Pancreas (tissue), 10 donors: ENCODE results near the gene INSRR. TPM values are rescaled to one million over a fixed set of nuclear protein-coding genes. Genes with fewer than 3 reads are reported as not detected.

Experiments
- ATAC-seq, 4 donors: fragments of 200-7000 bp; cut with Tn5 transposase; one replicate each; pipeline versions ENCODE4 v1.8.0 to v1.9.1; 2020; ENCODE audit warnings: mild to moderate bottlenecking in 4 of 4, moderate library complexity in 4 of 4
- DNase-seq, 6 donors: peaks; one replicate each; pipeline ENCODE4 v3.0.0-alpha.2; 2020
- FAIRE-seq: peaks from 2 replicates; lab custom pipeline; 2012; peaks lifted over from hg19 to GRCh38; lab: Jason Lieb, UNC
- H3K27ac ChIP-seq, 4 donors: fragments of 200-600 bp; sonication (generic); 1 replicate in 3 of 4; 2 replicates in 1 of 4; pipeline versions ENCODE4 v1.5.0 to v1.8.0; 2020
- H3K27me3 ChIP-seq, 4 donors: fragments of 200-600 bp; one replicate each; pipeline ENCODE4 v1.8.0; 2021
- H3K36me3 ChIP-seq, 3 donors: fragments of 200-600 bp; sonication (generic) in 1 of 3; one replicate each; pipeline versions ENCODE4 v1.5.0 to v1.8.0; 2020 to 2021
- H3K4me1 ChIP-seq, 3 donors: fragments of 200-600 bp; one replicate each; pipeline ENCODE4 v1.8.0; 2021
- H3K4me3 ChIP-seq, 4 donors: fragments of 200-600 bp; sonication (generic) in 2 of 4; one replicate each; pipeline versions ENCODE4 v1.5.0 to v1.8.0; 2020 to 2021
- H3K9me3 ChIP-seq, 4 donors: fragments of 200-600 bp; one replicate each; pipeline ENCODE4 v1.8.0; 2021
- CTCF ChIP-seq, 4 donors: fragments of 200-600 bp; sonication (generic) in 3 of 4; IDR thresholded peaks; one replicate each; pipeline versions ENCODE4 v1.5.0 to v1.8.0; 2021; ENCODE audit warnings: antibody characterized with exemption in 4 of 4
- WGBS, 2 donors: extraction: QIAGEN DNeasy Blood & Tissue Kit; methylation state at CpG; one replicate each; pipeline ENCODE4 v1.1.7; 2013; 5-methylcytosine and 5-hydroxymethylcytosine counted together
- intact Hi-C, 3 donors: fragments of 100-400 bp; cut with DNase I; formaldehyde crosslinking; loops; one replicate each; pipeline versions ENCODE4 v1.11.1 to v1.14.2; 2022
- polyA plus RNA-seq, 2 donors: library from polyadenylated mRNA; stranded (reverse); fragments of 200-250 nt; gene quantifications; one replicate each; pipeline ENCODE4 v1.2.3, GENCODE V29; 2013
- total RNA-seq, 6 donors: library from RNA; stranded (reverse); fragmentation: NEBNext Ultra II Directional in 4 of 6; extraction: Animal tissue kit (Norgen Biotek cat#: 25700) in 4 of 6; gene quantifications; one replicate each; pipeline versions ENCODE4 v1.2.1 to v1.2.4, GENCODE V29; 2021 to 2023
- donor health status: healthy with polysubstance abuse.
- donor health status: DM: no; HTN: no; CAD: no; lungs with moderate emphysema.
- donor health status: DM: no; HTN: no; CAD: no.
- donor health status: control.
- donor health status: control.
- donor health status: Bipolar disorder and iron deficiency.
- donor health status: DM: yes; HTN: yes; CAD: no.
- donor health status: DM: no; HTN: no; CAD: no.
- donor health status: DM: no; HTN: no; CAD: no.
- donor health status: DM: yes; HTN: yes; CAD: no.

Gene INSRR
- total and polyA plus RNA-seq, 8 donors: 0.03 to 0.99 (median 0.18) TPM

- H3K9me3 ChIP-seq: no peaks in the 10 kb centered on the region
- no peaks in the 10 kb centered on the region for H3K27me3 ChIP-seq
- H3K4me3 ChIP-seq: no peak overlapping the region
- FAIRE-seq: no peak
- ATAC-seq: no peak
- 48 to 58% methylated on average over 13 of the region's 13 CpGs for WGBS, 2 donors
- intact Hi-C loops: no loop called here
- no peak for TF ChIP-seq CTCF (IDR thresholded peaks at IDR 0.05)
- no peak overlapping the region for H3K27ac ChIP-seq
- peak in 1 of 6 donors; percentile 6 for DNase-seq
- H3K4me1 ChIP-seq: no peaks in the 10 kb centered on the region
- H3K36me3 ChIP-seq: no peaks in the 10 kb centered on the region
Measured at GRCh38 chr1:156885880-156886355, 27.0 kb upstream of the INSRR start.

- H3K9me3 ChIP-seq: no peaks in the 10 kb centered on the region
- no peak overlapping the region for H3K27ac ChIP-seq
- DNase-seq: no peak
- TF ChIP-seq CTCF (IDR thresholded peaks at IDR 0.05): no peak
- no peaks in the 10 kb centered on the region for H3K36me3 ChIP-seq
- no peaks in the 10 kb centered on the region for H3K27me3 ChIP-seq
- H3K4me3 ChIP-seq: no peak overlapping the region
- 36 to 47% methylated on average over 1 of the region's 1 CpG for WGBS, 2 donors
- no peak for FAIRE-seq
- intact Hi-C loops: no loop called here
- no peaks in the 10 kb centered on the region for H3K4me1 ChIP-seq
- ATAC-seq: no peak
Measured at GRCh38 chr1:156885314-156885713, 26.4 kb upstream of the INSRR start.

GRCh38 chr1:156884560-156885184 lies 25.8 kb upstream of the INSRR start:
- no peak for FAIRE-seq
- intact Hi-C loops: no loop called here
- 65 to 67% methylated on average over 9 to 10 of the region's 10 CpGs for WGBS, 2 donors

GRCh38 chr1:156883919-156884318 lies 25.0 kb upstream of the INSRR start:
- Histone ChIP-seq H3K4me3 (no peak overlapping the region), H3K27me3 (no peaks in the 10 kb centered on the region), H3K27ac (no peak overlapping the region), H3K36me3 (no peaks in the 10 kb centered on the region), H3K4me1 (no peaks in the 10 kb centered on the region), H3K9me3 (no peaks in the 10 kb centered on the region)
- 58 to 60% methylated on average over 7 of the region's 7 CpGs for WGBS, 2 donors
- peak in 1 of 6 donors; percentile 24 for DNase-seq
- no peak for ATAC-seq
- no peak for FAIRE-seq
- TF ChIP-seq CTCF (IDR thresholded peaks at IDR 0.05): no peak
- intact Hi-C loops: no loop called here

More at GRCh38 chr1:156884560-156885184, 25.8 kb upstream of the INSRR start:
- ATAC-seq: no peak
- Histone ChIP-seq H3K4me3 (no peak overlapping the region), H3K4me1 (no peaks in the 10 kb centered on the region), H3K27ac (no peak overlapping the region), H3K36me3 (no peaks in the 10 kb centered on the region), H3K27me3 (no peaks in the 10 kb centered on the region), H3K9me3 (no peaks in the 10 kb centered on the region)
- DNase-seq: peak in 1 of 6 donors; percentile 28
- no peak for TF ChIP-seq CTCF (IDR thresholded peaks at IDR 0.05)

- ATAC-seq (no peak), FAIRE-seq (no peak), DNase-seq (peak in 1 of 6 donors; percentile 23)
- Histone ChIP-seq H3K9me3 (no peaks in the 10 kb centered on the region), H3K36me3 (no peaks in the 10 kb centered on the region), H3K4me1 (no peaks in the 10 kb centered on the region), H3K4me3 (no peak overlapping the region), H3K27me3 (no peaks in the 10 kb centered on the region), H3K27ac (no peak overlapping the region)
- intact Hi-C loops: no loop called here
- 67 to 83% methylated on average over 3 of the region's 3 CpGs for WGBS, 2 donors
- no peak for TF ChIP-seq CTCF (IDR thresholded peaks at IDR 0.05)
Measured at GRCh38 chr1:156882543-156882942, 23.6 kb upstream of the INSRR start.
